NB4 (cell line): Measurements from ENCODE around the gene PPP1R3G.
"Not testable (repeated sequence)": the region's sequence is repeated elsewhere in the genome, so short reads cannot be mapped to it uniquely, and the experiment has no call there.

Experiments
- DNase-seq: peaks from one replicate; pipeline ENCODE4 v3.0.0; 2010; ENCODE audit warnings: low read depth
- H3K4me3 ChIP-seq: one replicate; pipeline ENCODE4 v1.5.1; 2011; ENCODE audit warnings: mild to moderate bottlenecking, low read depth, low read length, moderate library complexity
- CTCF ChIP-seq: IDR thresholded peaks from one replicate; pipeline ENCODE4 v1.5.1; 2012; ENCODE audit warnings: low read depth, low read length
- MYC ChIP-seq: IDR thresholded peaks from 2 replicates; pipeline ENCODE4 v1.6.1; 2011; ENCODE audit warnings: low read depth, low read length
- POLR2A ChIP-seq: IDR thresholded peaks from 2 replicates; pipeline ENCODE4 v1.6.1; 2011; ENCODE audit warnings: mild to moderate bottlenecking; ENCODE audit not compliant: insufficient read length; ENCODE audit errors: extremely low read depth
- TF ChIP-seq, protein P1 (sequence below): IDR thresholded peaks from 2 replicates; pipeline ENCODE4 v1.6.1; 2011; ENCODE audit warnings: low read depth, low read length

The PPP1R3G gene

DNA sequence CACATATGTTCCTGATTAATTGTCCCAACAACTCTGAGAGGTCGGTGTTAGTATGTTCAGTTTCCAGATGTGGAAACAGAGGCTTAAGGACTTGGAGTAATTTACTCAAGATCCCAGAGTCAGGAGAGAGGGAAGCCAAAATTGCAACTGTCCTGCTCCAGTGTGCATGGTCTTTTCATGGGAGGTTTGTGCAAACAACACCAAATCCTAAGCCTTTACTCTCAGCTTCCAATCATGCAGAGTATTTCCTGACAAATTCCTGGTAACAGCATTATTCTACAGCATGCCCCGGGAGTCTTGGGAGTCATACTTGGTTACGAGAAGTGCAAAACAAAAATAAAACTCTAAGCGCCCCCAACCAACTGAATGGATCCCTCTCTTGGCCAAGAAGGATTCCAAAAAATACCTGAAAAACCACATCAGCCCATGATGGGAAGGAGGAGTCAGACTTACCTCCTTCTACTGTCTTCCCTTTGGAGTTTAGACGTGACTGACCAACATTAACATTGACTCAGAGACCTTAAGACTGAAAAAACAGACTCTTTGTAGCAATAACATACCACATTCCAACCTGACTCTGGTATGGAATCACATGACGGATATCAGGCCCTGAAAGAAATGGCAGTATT, 30.8 kb upstream of the PPP1R3G start:
- TF ChIP-seq, protein P1, sequence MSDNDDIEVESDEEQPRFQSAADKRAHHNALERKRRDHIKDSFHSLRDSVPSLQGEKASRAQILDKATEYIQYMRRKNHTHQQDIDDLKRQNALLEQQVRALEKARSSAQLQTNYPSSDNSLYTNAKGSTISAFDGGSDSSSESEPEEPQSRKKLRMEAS: no peak
- H3K4me3 ChIP-seq: no peak overlapping the region
- no peak for DNase-seq

DNA sequence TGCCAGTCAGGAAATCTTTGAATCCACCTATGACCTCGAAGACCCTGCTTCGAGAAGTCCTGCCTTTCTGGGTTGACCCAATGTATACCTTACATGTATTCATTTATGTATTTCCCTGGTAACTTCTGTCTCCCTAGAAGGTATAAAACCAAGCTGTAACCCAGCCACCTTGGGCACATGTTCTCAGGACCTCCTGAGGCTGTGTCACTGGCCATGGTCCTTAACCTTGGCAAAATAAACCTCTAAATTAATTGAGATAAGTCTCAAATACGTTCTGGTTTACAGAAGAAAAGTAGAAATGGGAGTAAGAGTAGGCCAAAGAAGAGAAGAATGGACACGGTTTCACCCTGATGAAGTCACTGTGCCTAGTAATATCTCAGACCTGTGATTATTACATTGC, 30.0 kb upstream of the PPP1R3G start:
- H3K4me3 ChIP-seq: no peak overlapping the region
- no peak for DNase-seq
- TF ChIP-seq, protein P1: no peak
- TF ChIP-seq CTCF: no peak
- no peak for TF ChIP-seq POLR2A
- no peak for TF ChIP-seq MYC

- DNase-seq: peak; percentile 25
- TF ChIP-seq MYC (no peak), CTCF (no peak), POLR2A (no peak)
- TF ChIP-seq, protein P1: no peak
- H3K4me3 ChIP-seq: no peak overlapping the region
Observed at GRCh38 chr6:5058254-5058653, 26.9 kb upstream of the PPP1R3G start.

- no peak overlapping the region for H3K4me3 ChIP-seq
- no peak for DNase-seq
- TF ChIP-seq CTCF: no peak
- TF ChIP-seq, protein P1: no peak
- TF ChIP-seq POLR2A: no peak
- no peak for TF ChIP-seq MYC
Observed at GRCh38 chr6:5059036-5059896, 25.9 kb upstream of the PPP1R3G start.

- not testable (repeated sequence) for H3K4me3 ChIP-seq, DNase-seq
Observed at GRCh38 chr6:5060439-5060838, 24.7 kb upstream of the PPP1R3G start.

DNA sequence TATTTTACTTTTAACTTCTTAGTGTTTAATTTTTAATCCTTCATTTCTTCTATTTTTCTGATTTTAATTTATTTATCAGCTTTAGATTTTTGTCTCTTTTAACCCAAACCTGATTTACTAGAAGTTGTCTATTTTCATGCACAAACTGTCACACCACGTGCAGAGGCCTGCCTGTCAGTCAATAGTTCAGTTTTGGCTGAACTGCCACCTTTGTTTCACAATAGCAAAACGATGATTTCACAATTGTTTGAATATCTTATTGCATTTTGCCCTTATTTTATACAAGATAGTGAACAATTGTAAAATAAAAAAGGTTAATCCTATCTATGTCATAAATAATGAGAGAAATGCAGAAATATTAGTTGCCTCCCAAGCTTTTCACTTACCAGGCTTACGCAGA, 24.0 kb upstream of the PPP1R3G start:
- peak; percentile 59 for DNase-seq
- TF ChIP-seq POLR2A: no peak
- no peak for TF ChIP-seq CTCF
- peak; percentile 74 for TF ChIP-seq MYC
- TF ChIP-seq, protein P1: peak; percentile 85
- no peak overlapping the region for H3K4me3 ChIP-seq

GRCh38 chr6:5063617-5064016, 21.5 kb upstream of the PPP1R3G start:
- no peak for DNase-seq

More at GRCh38 chr6:5063617-5064016, 21.5 kb upstream of the PPP1R3G start:
- TF ChIP-seq POLR2A (no peak), MYC (no peak), CTCF (no peak)
- TF ChIP-seq, protein P1: no peak
- H3K4me3 ChIP-seq: no peak overlapping the region
